HG03196 (cell line): ENCODE data around the gene HOXC6.
"Not testable (repeated sequence)": the region's sequence is repeated elsewhere in the genome, so short reads cannot be mapped to it uniquely, and the experiment has no call there.

Experiments used
- ATAC-seq: cut with Tn5 transposase; IDR thresholded peaks from one replicate; pipeline ENCODE4 v1.9.1; 2021; ENCODE audit not compliant: unreplicated experiment

Gene HOXC6

GRCh38 chr12:54038871-54039414, 10.7 kb downstream of the HOXC6 start:
- no peak for ATAC-seq

DNA sequence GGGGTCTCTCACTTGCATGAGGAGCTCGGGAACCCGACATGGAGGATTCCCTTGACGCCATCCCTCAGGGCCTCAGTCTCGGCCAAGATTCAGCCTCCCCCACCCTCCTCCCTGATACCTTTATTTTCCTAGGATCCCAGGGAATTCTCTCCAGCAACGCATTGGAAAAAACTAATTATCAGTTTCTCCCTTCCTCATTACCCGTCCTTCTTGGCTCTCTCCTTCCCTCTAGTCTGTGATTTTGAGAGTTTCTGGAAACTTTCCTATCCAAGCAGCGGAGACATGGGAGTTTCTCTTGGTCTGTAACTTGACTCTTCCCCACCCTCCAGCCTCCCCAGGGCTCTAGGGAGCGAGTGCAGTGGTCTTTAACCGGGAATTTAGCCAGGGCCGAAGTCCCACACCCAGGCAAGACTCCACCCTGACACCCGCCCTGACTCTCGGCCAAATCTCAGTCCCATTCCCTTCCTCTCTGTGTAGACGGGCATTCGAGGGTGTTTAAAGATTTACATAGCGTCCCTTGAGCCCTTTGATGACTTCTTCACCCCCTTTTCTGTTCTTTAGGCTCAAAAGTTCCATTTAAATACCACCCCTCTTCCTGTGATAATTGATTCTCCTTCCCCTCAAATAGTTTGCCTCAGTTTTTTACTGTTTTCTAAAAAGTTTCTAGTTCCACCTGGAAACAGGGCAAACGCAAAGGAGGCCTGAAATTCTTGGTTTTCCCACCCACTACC, 11.3 kb downstream of the HOXC6 start:
- no peak for ATAC-seq

- ATAC-seq, result no peak
Observed at GRCh38 chr12:54040148-54040494, 11.9 kb downstream of the HOXC6 start.

- no peak for ATAC-seq
Observed at GRCh38 chr12:54040648-54041047, 12.4 kb downstream of the HOXC6 start.

- ATAC-seq, result no peak
Observed at GRCh38 chr12:54041097-54041690, 13.0 kb downstream of the HOXC6 start.

DNA sequence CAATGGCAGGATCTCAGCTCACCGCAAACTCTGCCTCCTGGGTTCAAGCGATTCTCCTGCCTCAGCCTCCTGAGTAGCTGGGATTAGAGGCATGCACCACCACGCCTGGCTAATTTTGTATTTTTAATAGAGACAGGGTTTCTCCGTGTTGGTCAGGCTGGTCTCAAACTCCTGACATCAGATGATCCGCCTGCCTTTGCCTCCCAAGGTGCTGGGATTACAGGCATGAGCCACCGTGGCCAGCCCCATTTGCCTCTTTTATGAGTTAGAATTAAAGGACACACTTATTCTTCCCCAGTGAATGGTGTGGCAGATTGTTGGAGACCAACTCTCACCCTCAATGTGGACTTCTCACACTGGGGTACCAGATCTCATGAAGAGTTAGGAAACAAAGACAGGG, 13.8 kb downstream of the HOXC6 start:
- ATAC-seq, result not testable (repeated sequence)

DNA sequence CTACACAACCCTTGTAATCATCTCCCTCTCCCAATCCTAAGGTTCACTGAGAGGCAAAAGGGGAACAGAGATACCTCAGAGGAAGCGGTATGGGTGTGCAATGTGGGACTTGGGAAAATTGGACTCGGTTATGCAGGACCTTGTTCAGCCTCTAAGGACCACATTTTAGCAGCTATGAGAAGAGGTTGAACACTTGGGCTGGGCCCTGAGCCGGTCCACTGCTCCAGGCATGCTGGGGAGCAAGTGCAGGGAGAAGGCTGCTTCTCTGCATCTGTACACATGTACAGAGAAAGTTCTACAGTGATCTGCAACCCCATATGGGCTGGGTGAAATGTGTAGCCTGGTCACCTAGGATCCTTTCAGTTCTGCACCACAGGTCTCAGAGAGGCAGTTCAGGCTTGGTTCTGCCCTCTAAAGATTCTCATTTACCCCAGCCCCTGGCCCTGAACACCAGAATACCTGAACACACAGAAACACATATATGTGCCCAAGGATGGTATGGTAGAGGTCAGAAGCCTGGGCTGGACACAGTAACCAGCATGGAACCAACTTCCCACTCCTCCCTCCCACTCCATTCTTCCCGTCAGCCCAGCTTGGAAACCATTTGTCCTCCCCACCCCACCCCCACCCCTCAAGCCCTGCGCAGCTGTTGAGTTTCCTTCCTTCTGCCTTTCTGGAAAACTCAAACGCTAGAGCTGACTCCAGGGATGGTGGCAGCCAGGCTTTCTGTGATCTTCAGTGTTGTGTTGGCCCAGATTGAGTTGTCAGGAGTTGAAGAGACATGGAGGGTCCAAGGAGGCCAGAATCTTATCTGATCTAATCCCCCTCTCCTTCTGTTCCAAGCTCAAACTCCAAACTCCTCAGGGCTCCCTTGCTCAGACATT, 15.0 kb downstream of the HOXC6 start:
- no peak for ATAC-seq

DNA sequence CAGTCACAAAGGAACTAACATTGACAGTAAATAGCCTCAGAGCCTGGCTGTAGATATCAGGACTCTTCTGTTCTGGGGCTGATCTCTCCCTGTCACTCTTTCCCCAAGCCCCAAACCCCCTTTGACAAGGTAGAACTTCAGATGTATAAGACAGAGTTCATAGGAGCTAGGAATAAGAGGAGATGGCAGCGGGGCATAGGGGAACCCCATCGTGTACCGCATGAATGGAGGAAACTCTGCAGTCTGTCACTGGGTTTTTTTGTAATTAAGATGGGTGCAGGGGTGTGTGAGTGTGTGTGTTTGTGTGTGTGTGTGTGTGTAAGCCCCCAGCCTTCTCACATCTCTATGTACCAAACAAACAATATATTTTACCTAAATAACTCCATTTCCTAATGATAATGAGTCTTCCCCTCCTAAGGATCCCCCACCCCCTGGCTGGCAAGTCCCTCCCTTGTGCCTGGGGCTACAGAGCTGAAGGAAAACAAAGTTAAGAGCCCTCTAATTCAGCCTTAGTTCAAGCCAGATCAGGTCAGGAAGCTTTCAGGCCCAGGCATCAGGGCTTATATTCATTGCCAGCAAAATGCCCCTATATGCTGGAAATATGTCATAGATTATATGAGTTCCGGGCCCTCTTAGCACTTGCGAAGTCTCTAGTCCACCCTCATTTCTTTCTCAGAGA, 16.3 kb downstream of the HOXC6 start:
- ATAC-seq, result no peak

GRCh38 chr12:54045401-54045800, 17.2 kb downstream of the HOXC6 start:
- ATAC-seq, result no peak

GRCh38 chr12:54045868-54046521, 17.8 kb downstream of the HOXC6 start:
- no peak for ATAC-seq

DNA sequence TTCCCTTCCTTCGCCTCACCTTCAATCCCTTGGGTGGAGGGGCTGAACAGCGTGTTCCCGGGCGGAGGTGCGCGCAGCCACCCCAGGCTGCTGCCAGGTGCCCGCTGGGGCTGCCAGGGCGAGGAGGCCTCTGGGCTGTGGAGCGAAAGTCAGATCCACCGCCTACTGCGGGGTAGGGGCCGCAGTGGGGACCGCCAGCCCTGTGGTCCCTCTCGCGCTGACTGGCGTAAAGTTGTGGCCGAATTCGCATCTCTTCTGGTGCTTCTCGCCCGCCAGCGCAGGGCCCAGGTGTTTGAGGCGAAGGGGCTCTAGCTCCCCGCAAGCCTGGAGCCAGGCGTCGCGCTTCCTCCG, 18.5 kb downstream of the HOXC6 start:
- ATAC-seq, result no peak

DNA sequence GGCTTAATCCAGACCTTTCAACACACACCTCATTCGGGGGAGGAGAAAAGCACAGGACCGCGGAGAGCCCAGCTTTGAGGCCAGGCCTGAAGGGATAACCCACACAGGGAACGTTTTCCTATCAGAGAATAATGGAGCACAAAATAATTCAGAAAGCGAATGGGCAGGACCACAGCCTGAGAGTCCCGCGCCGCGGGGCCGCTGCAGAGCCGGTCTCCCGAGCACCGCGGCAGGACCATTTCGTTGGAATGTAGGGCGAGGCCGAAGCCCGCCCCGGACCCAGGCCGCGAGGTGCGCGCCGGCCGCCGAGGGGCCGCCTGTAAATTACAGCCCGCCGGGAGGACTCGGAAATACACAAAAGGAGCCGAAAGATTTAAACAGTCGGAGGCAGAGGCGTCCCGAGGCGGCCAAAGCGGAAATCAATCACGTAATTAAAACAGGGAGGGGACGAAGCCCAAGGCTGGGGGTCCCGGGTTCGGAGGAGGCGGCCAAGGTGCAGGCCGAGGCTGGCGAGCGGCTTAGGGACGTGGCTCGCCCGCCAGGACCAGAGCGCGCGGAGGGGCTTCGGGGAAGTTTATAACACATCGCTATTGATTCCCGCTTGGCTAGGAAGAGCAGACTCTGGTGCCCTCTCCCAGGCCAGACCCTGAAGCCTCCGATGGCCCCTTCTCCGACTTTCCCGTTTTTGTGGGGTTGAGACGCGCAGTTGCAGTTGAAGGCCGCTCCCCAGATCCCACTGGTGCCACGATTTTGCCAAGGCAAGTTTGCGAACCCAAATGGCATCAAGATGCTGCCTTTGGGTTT, 19.1 kb downstream of the HOXC6 start:
- ATAC-seq, result no peak

DNA sequence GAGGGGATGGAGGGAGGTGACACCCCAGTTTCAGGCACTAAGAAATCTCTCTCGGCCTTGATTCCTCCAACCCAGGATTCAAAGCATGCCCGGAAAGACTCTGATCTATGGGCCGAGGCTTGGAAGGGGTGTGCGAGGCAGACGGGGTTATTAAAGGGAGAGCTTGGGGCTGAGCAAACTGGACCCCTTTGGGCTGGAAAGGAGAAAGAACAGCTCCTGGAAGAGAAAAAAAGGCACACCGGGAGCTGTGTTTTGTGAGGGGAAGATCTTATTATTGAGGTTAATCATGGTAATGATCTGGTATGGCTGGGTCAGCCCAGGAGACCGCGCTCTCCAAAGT, 19.7 kb downstream of the HOXC6 start:
- no peak for ATAC-seq

DNA sequence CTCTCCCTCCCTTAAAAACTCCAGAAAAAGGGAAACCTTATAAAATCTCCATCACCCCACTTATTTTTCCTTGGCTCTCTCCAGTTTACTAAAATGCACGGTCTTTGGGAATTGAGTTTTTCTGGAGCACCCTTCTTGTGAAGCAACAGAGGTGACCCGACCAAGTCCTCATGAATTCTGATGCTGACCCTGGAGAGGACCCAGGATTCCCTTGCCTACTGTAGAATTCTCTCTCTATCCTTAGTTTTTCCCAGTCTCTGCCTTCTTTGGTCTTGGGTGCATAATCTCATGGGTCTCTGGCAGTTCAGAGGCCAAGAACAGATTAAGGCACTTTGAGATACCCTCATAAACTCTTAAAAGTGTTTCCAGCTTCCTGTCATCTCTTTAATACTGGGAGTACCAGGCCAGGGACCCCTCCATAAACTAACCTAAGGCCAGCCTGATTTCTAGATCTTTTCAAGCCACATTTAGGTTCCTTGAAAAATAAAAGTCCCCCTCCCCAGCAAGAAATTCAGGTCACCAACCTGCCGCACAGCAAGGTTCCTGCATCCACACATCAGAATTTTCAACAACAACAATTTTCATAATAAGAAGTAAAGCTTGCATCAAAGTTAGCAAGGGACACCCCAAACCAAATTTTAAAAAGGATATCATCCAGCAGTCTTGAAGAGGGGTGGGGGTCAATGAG, 20.3 kb downstream of the HOXC6 start:
- ATAC-seq, result no peak

GRCh38 chr12:54049108-54049507, 20.9 kb downstream of the HOXC6 start:
- no peak for ATAC-seq

DNA sequence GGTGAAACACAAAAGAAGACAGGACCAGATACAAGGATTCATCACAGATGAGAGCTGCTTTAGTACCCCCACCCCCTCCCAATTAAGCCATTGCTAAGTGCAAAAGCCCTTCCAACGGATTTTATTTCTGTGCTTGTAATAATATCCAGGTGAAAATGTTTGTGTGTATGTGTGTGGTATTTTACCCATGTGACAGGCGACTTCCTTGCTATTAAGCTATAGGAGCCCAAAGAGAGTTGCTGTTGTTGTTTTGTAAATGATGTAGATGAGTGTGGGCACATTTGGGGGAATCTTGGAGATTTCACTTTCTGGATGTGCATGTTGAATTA, 22.2 kb downstream of the HOXC6 start:
- ATAC-seq, result no peak

- no peak for ATAC-seq
Observed at GRCh38 chr12:54051026-54051842, 23.0 kb downstream of the HOXC6 start.

- no peak for ATAC-seq
Observed at GRCh38 chr12:54051874-54052437, 23.7 kb downstream of the HOXC6 start.
